H1 (cell line): ENCODE measurements around the gene TLE4. TPM values are rescaled to one million over a fixed set of nuclear protein-coding genes. Genes with fewer than 3 reads are reported as not detected.

Experiments
- CTCF ChIA-PET: fragments of 300-600 bp; sonication (Branson Sonifier 250); formaldehyde crosslinking; loops from one replicate; lab custom pipeline; 2021; ENCODE audit not compliant: partially characterized antibody; lab: Charles Lee
- POLR2A ChIA-PET: fragments of 300-600 bp; sonication (Branson Sonifier 250); formaldehyde crosslinking; loops from one replicate; lab custom pipeline; 2021; ENCODE audit warnings: inconsistent platforms; ENCODE audit not compliant: partially characterized antibody; lab: Charles Lee
- DNase-seq, 2 experiments: peaks; one replicate each; pipeline versions ENCODE4 v3.0.0 to v3.0.0-alpha.2; 2010 to 2022; ENCODE audit warnings: low spot score in 2 of 2, low read depth in 1 of 2, mixed read lengths in 1 of 2
- FAIRE-seq: peaks from 2 replicates; lab custom pipeline; 2011; peaks lifted over from hg19 to GRCh38; lab: Jason Lieb, UNC
- H2AFZ ChIP-seq: 2 replicates; pipeline ENCODE4 v1.8.1; 2012; ENCODE audit warnings: low read length, inconsistent platforms
- H2AK5ac ChIP-seq: 2 replicates; pipeline ENCODE4 v1.6.1; 2013; ENCODE audit warnings: low read depth, low read length
- H2BK120ac ChIP-seq: replicated peaks from 2 replicates; pipeline ENCODE3; 2013; ENCODE audit warnings: low read depth, low read length, inconsistent platforms
- H2BK12ac ChIP-seq: 2 replicates; pipeline ENCODE4 v1.6.1; 2013; ENCODE audit warnings: low read depth, low read length
- H2BK15ac ChIP-seq: 2 replicates; pipeline ENCODE4 v1.6.1; 2013; ENCODE audit warnings: low read length
- H2BK20ac ChIP-seq: 2 replicates; pipeline ENCODE4 v1.6.1; 2013; ENCODE audit warnings: low read length
- H2BK5ac ChIP-seq: 2 replicates; pipeline ENCODE4 v1.6.1; 2013; ENCODE audit warnings: low read depth, low read length
- H3K14ac ChIP-seq: 2 replicates; pipeline ENCODE4 v1.6.1; 2013; ENCODE audit warnings: inconsistent platforms; ENCODE audit not compliant: insufficient read length
- H3K18ac ChIP-seq: 2 replicates; pipeline ENCODE4 v1.6.1; 2013; ENCODE audit warnings: low read length; ENCODE audit errors: extremely low read depth
- H3K23ac ChIP-seq: 2 replicates; pipeline ENCODE4 v1.6.1; 2013; ENCODE audit warnings: inconsistent platforms; ENCODE audit not compliant: insufficient read length
- H3K23me2 ChIP-seq: 2 replicates; pipeline ENCODE4 v1.6.1; 2013; ENCODE audit warnings: low read depth, low read length
- H3K27ac ChIP-seq: 2 replicates; pipeline ENCODE4 v1.6.1; 2011; ENCODE audit warnings: low read depth, low read length, inconsistent platforms
- H3K27me3 ChIP-seq, 4 experiments: replicated peaks in 1 of 4; 1 replicate in 1 of 4; 2 replicates in 3 of 4; pipeline versions ENCODE4 v1.6.1 to v1.8.1; 2011 to 2013; ENCODE audit warnings: low read length in 3 of 4, mild to moderate bottlenecking in 3 of 4, inconsistent platforms in 2 of 4, mixed read lengths in 2 of 4, moderate library complexity in 1 of 4; ENCODE audit not compliant: control insufficient read depth in 3 of 4, insufficient read depth in 3 of 4; ENCODE audit errors: extremely low read depth in 1 of 4
- H3K36me3 ChIP-seq, 4 experiments: 2 replicates each; pipeline versions ENCODE4 v1.6.1 to v1.8.1; 2011 to 2013; ENCODE audit warnings: mild to moderate bottlenecking in 4 of 4, low read length in 3 of 4, moderate library complexity in 2 of 4, control low read depth in 1 of 4, inconsistent platforms in 1 of 4; ENCODE audit not compliant: insufficient read depth in 4 of 4, control insufficient read depth in 2 of 4
- H3K4ac ChIP-seq: replicated peaks from 2 replicates; pipeline ENCODE3; 2013; ENCODE audit warnings: low read length, low read depth, mixed read lengths, inconsistent platforms; ENCODE audit not compliant: insufficient read length
- H3K4me1 ChIP-seq, 4 experiments: replicated peaks in 1 of 4; 1 replicate in 1 of 4; 2 replicates in 3 of 4; pipeline versions ENCODE4 v1.6.1 to v1.8.1; 2011 to 2013; ENCODE audit warnings: low read length in 3 of 4, inconsistent platforms in 2 of 4, mixed read lengths in 1 of 4; ENCODE audit not compliant: insufficient read depth in 4 of 4, control insufficient read depth in 3 of 4
- H3K4me2 ChIP-seq, 2 experiments: 2 replicates each; pipeline versions ENCODE4 v1.6.1 to v1.8.1; 2011 to 2013; ENCODE audit warnings: low read depth in 2 of 2, low read length in 2 of 2, control low read depth in 1 of 2, inconsistent platforms in 1 of 2, mild to moderate bottlenecking in 1 of 2; ENCODE audit not compliant: insufficient read depth in 1 of 2
- H3K4me3 ChIP-seq, 4 experiments: fragments of 200-600, 300-600 bp in 1 of 4; sonication (generic), shearing (Covaris generic), sonication (Bioruptor Twin) in 1 of 4; 2 replicates each; pipeline versions ENCODE4 v1.5.1 to v1.8.1; 2011 to 2016; ENCODE audit warnings: low read length in 4 of 4, low read depth in 3 of 4, control low read depth in 2 of 4, inconsistent platforms in 2 of 4, mild to moderate bottlenecking in 2 of 4, mixed read lengths in 1 of 4, moderate library complexity in 1 of 4; ENCODE audit not compliant: insufficient read depth in 2 of 4; ENCODE audit errors: extremely low read depth in 1 of 4
- H3K56ac ChIP-seq: replicated peaks from 2 replicates; pipeline ENCODE3; 2013; ENCODE audit warnings: low read depth, mild to moderate bottlenecking, mixed read lengths, low read length, inconsistent platforms; ENCODE audit not compliant: insufficient read length
- H3K79me1 ChIP-seq: 2 replicates; pipeline ENCODE4 v1.6.1; 2013; ENCODE audit warnings: low read depth, low read length, control low read depth
- H3K79me2 ChIP-seq, 2 experiments: 2 replicates each; pipeline versions ENCODE4 v1.6.1 to v1.8.1; 2012 to 2013; ENCODE audit warnings: low read length in 2 of 2, mild to moderate bottlenecking in 2 of 2, inconsistent platforms in 1 of 2; ENCODE audit not compliant: insufficient read depth in 2 of 2, control insufficient read depth in 1 of 2
- H3K9ac ChIP-seq, 4 experiments: replicated peaks in 1 of 4; 1 replicate in 1 of 4; 2 replicates in 3 of 4; pipeline versions ENCODE4 v1.6.1 to v1.8.1; 2011 to 2013; ENCODE audit warnings: low read depth in 3 of 4, low read length in 3 of 4, control low read depth in 2 of 4, mild to moderate bottlenecking in 2 of 4, moderate library complexity in 2 of 4, inconsistent platforms in 1 of 4; ENCODE audit errors: extremely low read depth in 1 of 4
- H3K9me3 ChIP-seq, 2 experiments: 2 replicates each; pipeline versions ENCODE4 v1.6.1 to v1.8.1; 2012 to 2013; ENCODE audit warnings: mild to moderate bottlenecking in 2 of 2, moderate library complexity in 2 of 2, control low read depth in 1 of 2, inconsistent platforms in 1 of 2, low read depth in 1 of 2, low read length in 1 of 2, mixed read lengths in 1 of 2; ENCODE audit not compliant: insufficient read depth in 2 of 2
- H4K20me1 ChIP-seq, 2 experiments: replicated peaks in 1 of 2; 2 replicates each; pipeline versions ENCODE3 to v1.8.1; 2011 to 2013; ENCODE audit warnings: inconsistent platforms in 2 of 2, low read length in 2 of 2, mild to moderate bottlenecking in 1 of 2; ENCODE audit not compliant: insufficient read depth in 2 of 2, control insufficient read depth in 1 of 2
- H4K5ac ChIP-seq: 2 replicates; pipeline ENCODE4 v1.6.1; 2013; ENCODE audit warnings: low read length, low read depth, mixed read lengths, inconsistent platforms; ENCODE audit not compliant: insufficient read length
- H4K8ac ChIP-seq: 2 replicates; pipeline ENCODE4 v1.8.0; 2013; ENCODE audit warnings: mild to moderate bottlenecking, moderate library complexity, low read length, inconsistent platforms; ENCODE audit not compliant: insufficient read depth; ENCODE audit errors: extremely low read depth
- H4K91ac ChIP-seq: replicated peaks from 2 replicates; pipeline ENCODE3; 2013; ENCODE audit warnings: low read length, mixed read lengths, inconsistent platforms; ENCODE audit not compliant: insufficient read length
- BRCA1 ChIP-seq: IDR thresholded peaks from 2 replicates; pipeline ENCODE4 v1.6.1; 2012; ENCODE audit warnings: low read depth, low read length, improper control_type of control experiment
- CTBP2 ChIP-seq: IDR thresholded peaks from 2 replicates; pipeline ENCODE4 v1.7.0; 2011; ENCODE audit warnings: borderline replicate concordance, mild to moderate bottlenecking, moderate library complexity, mixed read lengths, low read length; ENCODE audit not compliant: insufficient read depth, insufficient read length
- EZH2 ChIP-seq: fragments of 200-600 bp; sonication (generic); IDR thresholded peaks from 2 replicates; pipeline ENCODE4 v1.7.1; 2012; ENCODE audit warnings: low read depth, mild to moderate bottlenecking, moderate library complexity, low read length, inconsistent platforms; ENCODE audit not compliant: severe bottlenecking
- HDAC6 ChIP-seq: IDR thresholded peaks from one replicate; pipeline ENCODE4 v1.7.1; 2012; ENCODE audit warnings: low read depth, mild to moderate bottlenecking, inconsistent platforms, low read length, moderate library complexity
- JUND ChIP-seq: IDR thresholded peaks from 2 replicates; pipeline ENCODE4 v1.6.1; 2011; ENCODE audit warnings: mild to moderate bottlenecking, improper control_type of control experiment, low read length
- KDM1A ChIP-seq: fragments of 200-600, 300-600 bp; sonication (generic); IDR thresholded peaks from 2 replicates; pipeline ENCODE4 v1.7.1; 2016; ENCODE audit warnings: mild to moderate bottlenecking, low read length, borderline replicate concordance
- RAD21 ChIP-seq, 2 experiments: IDR thresholded peaks in 1 of 2; conservative IDR thresholded peaks in 1 of 2; 2 replicates each; pipeline ENCODE4 v1.6.1; 2011; ENCODE audit warnings: low read depth in 2 of 2, low read length in 2 of 2, improper control_type of control experiment in 1 of 2, inconsistent platforms in 1 of 2, mild to moderate bottlenecking in 1 of 2, moderate library complexity in 1 of 2
- RXRA ChIP-seq: IDR thresholded peaks from 2 replicates; pipeline ENCODE4 v1.6.1; 2011; ENCODE audit warnings: low read depth, mild to moderate bottlenecking, low read length, moderate library complexity; ENCODE audit not compliant: insufficient read depth
- SP2 ChIP-seq: IDR thresholded peaks from 2 replicates; pipeline ENCODE4 v1.6.1; 2012; ENCODE audit warnings: mild to moderate bottlenecking, low read length, inconsistent platforms
- TCF12 ChIP-seq: IDR thresholded peaks from 2 replicates; pipeline ENCODE4 v1.6.1; 2011; ENCODE audit warnings: low read depth, mild to moderate bottlenecking, low read length
- ZNF274 ChIP-seq: IDR thresholded peaks from 2 replicates; pipeline ENCODE4 v1.7.0; 2012; ENCODE audit warnings: low read length, borderline replicate concordance; ENCODE audit errors: extremely low read depth
- WGBS, 2 experiments: shearing (Covaris generic) in 1 of 2; methylation state at CpG; one replicate each; pipeline versions ENCODE4 v1.1.6 to v1.1.7; 2013 to 2015; ENCODE audit warnings: low lambda C conversion rate in 2 of 2, mixed read lengths in 2 of 2, inconsistent platforms in 1 of 2, low coverage in 1 of 2, missing lambda C conversion rate in 1 of 2; ENCODE audit not compliant: insufficient replicate concordance in 2 of 2, insufficient coverage in 1 of 2, insufficient read length in 1 of 2; ENCODE audit errors: extremely low coverage in 1 of 2, missing lambda C conversion rate in 1 of 2; 5-methylcytosine and 5-hydroxymethylcytosine counted together
- polyA plus RNA-seq, 7 experiments: library from polyadenylated mRNA; depleted of rRNA in 3 of 7; stranded (reverse) in 5 of 7; unstranded in 2 of 7; fragments of >200 nt in 5 of 7; fragments of 200-250 nt in 2 of 7; gene quantifications; 1 replicate in 5 of 7; 2 replicates in 1 of 7; 4 replicates in 1 of 7; pipeline versions ENCODE4 v1.2.1 to v1.2.3, GENCODE V29; 2011 to 2013; ENCODE audit warnings: missing spikeins in 2 of 7, mixed read lengths in 2 of 7
- total RNA-seq: library from RNA; stranded (reverse); fragmentation: NEBNext Ultra II Directional; extraction: Animal tissue kit (Norgen Biotek cat#: 25700); gene quantifications from 2 replicates; pipeline ENCODE4 v1.2.1, GENCODE V29; 2021

The TLE4 gene
- total and polyA plus RNA-seq, 2 of the 8 experiments (the other 6 are each of a cell fraction or from before 2014, with no cell fraction given): 32.4 to 36.9 TPM

DNA sequence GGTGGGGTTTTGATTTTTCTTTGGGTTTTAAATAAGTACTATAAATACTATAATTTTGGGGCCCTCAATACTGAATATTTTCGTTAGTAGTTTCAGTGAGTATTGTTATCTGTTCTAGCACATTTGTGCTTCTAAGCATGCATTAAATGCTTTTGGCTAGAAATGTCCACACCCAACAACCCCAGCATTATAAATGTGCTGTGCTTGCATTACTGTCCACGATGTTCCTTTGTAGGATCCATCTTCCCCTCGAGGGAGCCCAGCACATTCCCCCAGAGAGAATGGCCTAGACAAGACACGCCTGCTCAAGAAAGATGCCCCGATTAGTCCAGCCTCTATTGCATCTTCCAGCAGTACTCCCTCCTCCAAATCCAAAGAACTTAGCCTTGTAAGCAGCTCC is 134.7 kb downstream of the TLE4 start:
- H2AFZ ChIP-seq: no peak overlapping the region
- H3K9ac ChIP-seq: no peak overlapping the region; a peak in 1 of 7 replicates
- H3K9me3 ChIP-seq: no peaks in the 10 kb centered on the region

More for the DNA sequence above, 134.7 kb downstream of the TLE4 start:
- POLR2A ChIA-PET: no interaction called here
- no peak overlapping the region for H2BK15ac ChIP-seq
- 88% methylated on average over 5 of the region's 5 CpGs; no CpG with 5 or more reads in 1 of the 2 experiments for WGBS, 2 experiments
- H4K20me1 ChIP-seq: no peaks in the 10 kb centered on the region
- H4K5ac ChIP-seq: no peak overlapping the region
- no peak overlapping the region for H3K14ac ChIP-seq
- H2BK12ac ChIP-seq: no peak overlapping the region
- H2AK5ac ChIP-seq: no peak overlapping the region
- H3K4me3 ChIP-seq: no peak overlapping the region
- no peak overlapping the region for H3K4ac ChIP-seq
- H3K27me3 ChIP-seq: no peaks in the 10 kb centered on the region
- no peak for TF ChIP-seq ZNF274
- TF ChIP-seq EZH2: no peak
- no peak for TF ChIP-seq CTBP2
- no peak for TF ChIP-seq BRCA1
- no peak for TF ChIP-seq SP2
- TF ChIP-seq RAD21 (IDR thresholded peaks at IDR 0.05 in 1 of 2, conservative IDR thresholded peaks at IDR 0.05 in 1 of 2; ENCODE audit: low read depth in 2 of 2, low read length in 2 of 2): no peak
- no peak for TF ChIP-seq RXRA
- no peak for TF ChIP-seq TCF12
- no peak for TF ChIP-seq HDAC6
- no peak for TF ChIP-seq KDM1A
- TF ChIP-seq JUND: no peak
- no peak overlapping the region for H2BK20ac ChIP-seq
- H3K23ac ChIP-seq: no peak overlapping the region
- peaks cover 4 to 31% (median 10%) of the 10 kb centered on the region in 4 experiments; a peak in 6 of 8 replicates for H3K36me3 ChIP-seq
- CTCF ChIA-PET: no interaction called here
- H3K4me2 ChIP-seq: no peak overlapping the region
- no peaks in the 10 kb centered on the region; the same call in 1 of the 2 replicates for H3K23me2 ChIP-seq
- H3K56ac ChIP-seq: no peak overlapping the region
- no peak for DNase-seq
- H2BK5ac ChIP-seq: no peak overlapping the region
- no peak for FAIRE-seq
- no peak overlapping the region for H3K27ac ChIP-seq
- H4K8ac ChIP-seq: no peak overlapping the region
- H3K79me1 ChIP-seq: no peaks in the 10 kb centered on the region
- H3K18ac ChIP-seq: no peak overlapping the region
- no peaks in the 10 kb centered on the region for H3K79me2 ChIP-seq
- H2BK120ac ChIP-seq: no peak overlapping the region
- no peak overlapping the region for H4K91ac ChIP-seq
- peaks cover 2 to 4% (median 3%) of the 10 kb centered on the region in 4 experiments; a peak in 4 of 7 replicates for H3K4me1 ChIP-seq
